ENCODE measurements around the gene PEX11G. TPM values are rescaled to one million over a fixed set of nuclear protein-coding genes. Genes with fewer than 3 reads are reported as not detected.
A peak's percentile ranks its signal among the peaks of the same experiment; 100 is the strongest.

Gene PEX11G
- total RNA-seq (2014; rRNA removed; shearing (Covaris generic)), result 1.2 and 2.2 TPM in 2 replicates
- polyA plus RNA-seq (2016; fragmentation: Nextera tagmentation; extraction: Ambion mirVana), result 2.2 and 3.1 TPM in 2 replicates
- long read RNA-seq, partial matches to known transcripts, result 0 of 6 reads
- long read RNA-seq, other reads (novel, unspliced or antisense), result 3 of 6 reads

- DNase-seq (ENCODE audit: low spot score) (peak; percentile 94), ATAC-seq (peak; percentile 97)
- Mint-ChIP-seq H3K4me1 (peaks cover 9% of the 10 kb centered on the region), H3K36me3 (ENCODE audit: low read depth) (no peaks in the 10 kb centered on the region), H3K27me3 (ENCODE audit: insufficient read depth, low read depth, poor library complexity) (peaks cover 8% of the 10 kb centered on the region), H3K27ac (peak within 1 kb of the TSS; percentile 97), H3K9me3 (no peaks in the 10 kb centered on the region), H3K4me3 (peak within 1 kb of the TSS; percentile 71)
- peak within 1 kb of the TSS; percentile 97 for H3K27ac ChIP-seq (ENCODE audit: low read depth)
- no peaks in the 10 kb centered on the region for H4K20me1 ChIP-seq (replicated peaks; ENCODE audit: insufficient read depth)
- peak within 1 kb of the TSS; percentile 71 for H3K4me3 ChIP-seq
- H2AFZ ChIP-seq, result peak within 1 kb of the TSS; percentile 84; the same call in 1 of the 2 replicates
- H3K4me1 ChIP-seq (ENCODE audit: insufficient read depth), result peaks cover 7% of the 10 kb centered on the region
- H3K79me2 ChIP-seq (replicated peaks; ENCODE audit: insufficient read depth), result no peaks in the 10 kb centered on the region
- H3K27me3 ChIP-seq (ENCODE audit: insufficient read depth), result no peaks in the 10 kb centered on the region
- TF ChIP-seq ZNF114 (CRISPR knock-in tag; IDR thresholded peaks at IDR 0.05), result no peak
- TF ChIP-seq CTCF (conservative IDR thresholded peaks at IDR 0.05; ENCODE audit: low read depth in 2 of 2), result no peak
- TF ChIP-seq ETS1 (IDR thresholded peaks at IDR 0.05), result no peak
- no peak for TF ChIP-seq ZNF462 (CRISPR knock-in tag; IDR thresholded peaks at IDR 0.05)
- peak; percentile 99 for TF ChIP-seq CREB1 (CRISPR knock-in tag; IDR thresholded peaks at IDR 0.05; ENCODE audit: low read depth)
- TF ChIP-seq REST (IDR thresholded peaks at IDR 0.05; ENCODE audit: unreplicated experiment), result peak; percentile 22
- TF ChIP-seq POLR2AphosphoS5 (IDR thresholded peaks at IDR 0.05; ENCODE audit: low read depth), result peak; percentile 86
- TF ChIP-seq STAT1 (IDR thresholded peaks at IDR 0.05; ENCODE audit: unreplicated experiment), result peak; percentile 39
- H3K4me2 ChIP-seq, result peak within 1 kb of the TSS; percentile 95
- no peaks in the 10 kb centered on the region for H3K36me3 ChIP-seq (ENCODE audit: insufficient read depth)
- peaks cover 5% of the 10 kb centered on the region for H3F3A ChIP-seq (replicated peaks; ENCODE audit: low read depth)
- H3K9me2 ChIP-seq (ENCODE audit: insufficient read depth), result no peaks in the 10 kb centered on the region
These were observed at the start of gene PEX11G for GRCh38 chr19:7488736-7489353. Gene PEX11G, minus strand, starts transcription at chr19:7489035. Its CDS starts 25 bp downstream, at chr19:7489010.

Measured in GM23338 (cell line).